T-helper 9 cell (primary cell): Measurements from ENCODE around the gene ERICH4.
"Not testable (repeated sequence)": the region's sequence is repeated elsewhere in the genome, so short reads cannot be mapped to it uniquely, and the experiment has no call there.

Source experiments
- DNase-seq: peaks from one replicate; pipeline ENCODE4 v3.0.0-alpha.2; 2020

ERICH4 gene

DNA sequence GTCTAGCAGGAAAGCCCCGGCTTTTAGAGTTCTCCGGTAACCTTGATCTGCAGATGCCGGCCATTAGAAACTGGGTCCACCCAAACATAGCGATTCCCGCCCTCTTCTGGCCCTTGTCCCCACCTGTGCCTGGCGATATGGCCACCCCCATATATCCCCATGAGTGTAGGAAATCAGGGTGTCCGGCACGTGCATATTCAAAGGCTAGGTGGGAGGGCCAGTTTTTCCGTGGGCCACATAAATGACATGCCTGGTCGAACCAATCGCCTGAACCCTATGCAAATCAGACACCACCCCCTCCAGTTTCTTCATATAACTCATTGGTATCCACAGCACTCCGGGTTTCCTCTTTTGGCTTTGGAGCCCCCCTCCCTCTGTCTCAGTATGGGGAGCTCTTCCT, 37.4 kb downstream of the ERICH4 start:
- DNase-seq: no peak

DNA sequence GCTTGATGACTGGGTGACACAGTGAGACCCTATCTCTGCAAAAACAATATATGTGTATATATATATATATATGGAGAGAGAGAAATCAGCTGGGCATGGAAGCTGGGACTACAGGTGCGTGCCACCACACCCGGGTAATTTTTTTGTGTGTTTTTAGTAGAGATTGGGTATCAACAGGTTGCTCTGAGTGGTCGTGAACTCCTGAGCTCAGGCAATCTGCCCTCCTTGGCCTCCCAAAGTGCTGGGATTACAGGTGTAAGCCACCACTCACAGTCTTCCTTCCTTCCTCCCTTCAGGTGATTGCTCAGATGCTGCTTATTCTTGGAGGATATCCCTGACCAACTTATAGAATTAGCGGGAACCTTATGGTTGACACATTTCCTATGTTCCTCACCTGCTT, 41.9 kb downstream of the ERICH4 start:
- no peak for DNase-seq

DNA sequence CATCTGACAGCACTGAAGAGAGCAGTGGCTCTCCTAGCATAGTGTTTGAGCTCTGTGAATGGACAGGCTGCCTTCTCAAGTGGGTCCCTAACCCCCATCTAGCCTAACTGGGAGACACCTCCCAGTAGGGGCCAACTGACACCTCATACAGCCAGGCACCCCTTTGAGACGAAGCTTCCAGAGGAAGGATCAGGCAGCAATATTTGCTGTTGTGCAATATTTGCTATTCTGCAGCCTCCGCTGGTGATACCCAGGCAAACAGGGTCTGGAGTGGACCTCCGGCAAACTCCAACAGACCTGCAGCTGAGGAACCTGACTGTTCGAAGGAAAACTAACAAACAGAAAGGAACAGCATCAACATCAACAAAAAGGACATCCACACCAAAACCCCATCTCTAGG, 44.0 kb downstream of the ERICH4 start:
- not testable (repeated sequence) for DNase-seq

DNA sequence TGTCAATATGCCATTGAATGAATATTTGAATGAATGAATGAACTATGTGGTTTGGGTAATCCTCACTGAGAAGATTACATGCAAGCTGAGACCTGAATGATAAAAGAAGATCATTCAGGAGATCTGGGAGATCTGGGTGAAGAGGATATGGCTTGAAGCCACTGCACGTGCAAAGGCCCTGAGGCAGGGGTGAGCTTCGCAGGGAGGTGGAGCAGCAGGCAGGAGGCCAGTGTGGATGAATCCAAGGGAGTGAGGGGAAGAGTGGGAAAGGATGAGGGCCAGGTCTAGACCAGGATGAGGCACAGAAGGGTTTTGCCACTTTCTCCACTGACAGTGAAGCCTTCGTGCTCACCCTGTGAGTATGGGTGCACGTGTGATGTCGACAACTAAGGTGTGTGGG, 49.9 kb downstream of the ERICH4 start:
- no peak for DNase-seq
